ENCODE results near the gene SLC9A3.

The SLC9A3 gene

GRCh38 chr5:427415-428087, 96.7 kb downstream of the SLC9A3 start:
- peak in 1 of 2 donors; percentile 8 for DNase-seq

DNA sequence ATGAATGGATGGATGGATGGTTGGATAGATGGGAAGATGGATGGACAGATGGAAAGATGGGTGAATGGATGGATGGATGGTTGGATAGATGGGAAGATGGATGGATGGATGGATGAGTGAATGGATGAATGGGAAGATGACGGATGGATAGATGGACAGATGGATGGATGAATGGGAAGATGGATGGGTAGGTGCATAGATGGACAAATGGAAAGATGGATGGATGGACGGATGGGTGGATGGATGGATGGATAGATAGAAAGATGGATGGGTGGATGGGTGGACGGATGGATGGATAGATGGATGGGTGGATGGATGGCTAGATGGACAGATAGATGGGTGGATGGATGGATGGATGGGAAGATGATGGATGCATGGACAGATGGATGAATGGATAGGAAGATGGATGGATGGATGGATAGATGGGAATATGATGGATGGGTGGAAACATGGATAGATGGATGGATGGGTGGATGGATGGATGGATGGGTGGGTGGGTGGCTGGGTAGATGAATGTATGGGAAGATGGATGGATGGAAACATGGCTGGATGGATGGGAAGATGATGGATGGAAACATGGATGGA, 97.8 kb downstream of the SLC9A3 start:
- DNase-seq = no peak

GRCh38 chr5:425714-426113, 98.5 kb downstream of the SLC9A3 start:
- no peak for DNase-seq

DNA sequence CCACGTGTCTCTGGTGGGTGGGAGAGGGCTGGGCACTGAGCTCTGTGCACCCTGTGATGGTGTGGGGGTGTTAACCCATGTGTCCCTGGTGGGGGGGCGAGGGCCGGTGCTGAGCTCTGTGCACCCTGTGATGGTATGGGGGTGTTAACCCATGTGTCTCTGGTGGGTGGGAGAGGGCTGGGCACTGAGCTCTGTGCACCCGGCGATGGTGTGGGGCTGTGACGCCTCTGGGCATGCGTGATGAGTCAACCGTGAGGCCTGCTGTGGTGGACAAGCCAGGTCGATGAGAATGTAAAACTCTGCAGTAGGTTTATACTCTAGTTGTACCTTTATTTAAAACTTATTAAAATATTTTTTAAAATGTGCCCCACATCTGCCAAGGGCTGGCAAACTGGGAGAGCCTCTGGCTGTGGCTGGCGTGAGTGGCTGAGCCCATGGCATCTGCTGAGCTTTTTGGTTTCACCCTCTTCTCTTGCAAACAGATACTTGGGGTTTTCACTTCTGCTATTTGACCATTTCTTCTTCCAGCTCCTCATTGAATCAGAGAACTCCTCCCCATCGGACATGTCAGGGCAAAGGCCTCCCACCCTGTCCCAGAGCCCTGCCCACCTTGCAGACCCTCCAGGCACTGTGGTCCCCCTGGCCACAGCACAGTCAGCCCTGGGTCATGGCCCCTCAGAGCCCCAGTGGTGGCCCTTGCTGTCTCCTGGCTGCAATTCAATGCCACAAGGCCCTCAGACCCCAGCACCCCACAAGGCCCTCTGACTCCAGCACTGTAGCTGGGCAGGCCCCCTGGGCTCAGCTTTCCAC, 99.7 kb downstream of the SLC9A3 start:
- no peak for DNase-seq

DNA sequence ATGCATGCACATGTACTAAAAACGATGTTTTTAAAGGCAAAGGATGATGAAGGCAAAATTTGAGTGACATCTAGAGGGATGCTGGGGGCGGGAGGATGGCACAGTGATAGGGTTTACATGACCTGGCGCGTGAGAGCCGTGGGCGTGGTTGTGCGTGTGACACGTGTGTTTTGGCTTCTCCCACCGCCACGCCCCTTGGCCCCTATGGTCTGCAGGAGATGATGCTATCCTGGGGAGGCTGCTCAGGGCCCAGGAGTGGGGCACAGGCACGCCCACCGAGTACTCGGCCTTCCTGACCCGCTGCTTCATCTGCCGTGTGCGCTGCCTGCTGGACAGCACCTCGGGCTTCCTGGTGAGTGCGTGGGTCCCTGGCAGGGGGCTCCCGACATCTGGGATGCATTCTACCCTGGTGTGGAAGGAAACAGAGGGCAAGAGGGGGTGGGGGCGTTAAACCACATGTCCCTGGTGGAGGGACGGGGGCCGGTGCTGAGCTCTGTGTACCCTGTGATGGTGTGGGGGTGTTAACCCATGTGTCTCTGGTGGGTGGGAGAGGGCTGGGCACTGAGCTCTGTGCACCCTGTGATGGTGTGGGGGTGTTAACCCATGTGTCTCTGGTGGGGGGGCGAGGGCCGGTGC, 100.5 kb downstream of the SLC9A3 start:
- DNase-seq = no peak

DNA sequence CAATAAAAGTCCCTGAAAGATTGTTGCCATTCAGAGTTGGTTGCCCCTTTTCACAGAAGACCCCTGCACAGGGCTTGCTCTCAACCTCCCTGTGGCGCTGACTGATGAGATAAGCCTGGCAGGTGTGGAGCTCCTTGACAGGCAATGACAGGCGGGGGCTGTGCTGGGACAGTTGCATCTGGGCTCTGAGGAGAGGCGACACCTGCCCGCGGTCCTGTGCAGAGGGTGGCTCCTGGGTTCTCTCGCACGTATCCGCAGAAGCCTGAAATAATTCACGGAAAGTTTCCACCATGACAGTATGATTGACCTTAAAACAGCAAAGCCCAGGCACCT, 101.0 kb downstream of the SLC9A3 start:
- no peak for DNase-seq

DNA sequence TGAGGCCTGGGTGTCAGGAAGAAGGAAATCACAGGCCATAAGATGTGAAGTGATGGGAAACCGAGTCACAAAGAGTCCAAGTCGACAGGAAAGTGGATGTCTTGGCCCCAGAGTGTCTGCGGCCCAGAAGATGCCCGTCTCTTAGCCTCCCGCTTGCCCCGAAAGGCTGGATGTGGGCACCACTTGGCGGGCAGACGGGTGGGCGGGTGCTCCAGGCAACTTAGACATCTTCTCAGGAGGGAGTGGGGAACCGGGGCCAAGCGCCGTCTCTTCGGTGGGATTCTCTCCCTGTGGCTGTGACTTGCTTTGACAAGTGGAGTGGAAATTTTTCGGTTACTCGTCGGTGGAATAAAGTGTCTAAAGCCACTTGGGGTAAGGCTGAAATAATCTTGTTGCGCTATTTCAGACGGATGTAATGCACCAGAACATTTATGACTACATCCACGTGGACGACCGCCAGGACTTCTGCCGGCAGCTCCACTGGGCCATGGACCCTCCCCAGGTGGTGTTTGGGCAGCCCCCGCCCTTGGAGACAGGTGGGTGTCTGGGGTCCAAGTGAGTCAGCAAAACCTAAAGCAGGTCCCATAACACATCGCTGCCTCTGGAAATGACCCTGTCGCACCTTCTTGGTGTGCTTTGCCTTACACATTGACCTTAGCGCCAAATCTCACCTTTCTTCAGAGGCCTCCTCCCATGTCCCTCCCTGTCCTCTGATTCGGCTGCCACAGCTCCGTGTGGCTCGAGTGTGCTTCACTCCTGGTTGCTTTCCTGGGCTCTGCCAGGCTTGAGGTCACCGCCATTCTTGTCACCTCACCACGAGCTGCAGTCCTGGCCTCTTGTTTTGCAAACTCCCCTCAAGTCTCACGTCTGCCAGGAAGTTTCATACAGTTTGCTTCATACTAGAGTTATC, 101.7 kb downstream of the SLC9A3 start:
- DNase-seq = no peak

- DNase-seq = no peak
These were observed 102.3 kb downstream of the SLC9A3 start for GRCh38 chr5:421901-422300.

- no peak for DNase-seq
These were observed 102.9 kb downstream of the SLC9A3 start for GRCh38 chr5:421287-421880.

- DNase-seq = no peak
These were observed 103.5 kb downstream of the SLC9A3 start for GRCh38 chr5:420632-421286.

All from CD4-positive, alpha-beta T cell treated with Interleukin-4 for 1 hour (primary cell).